Spleen (tissue), 11 donors: ENCODE data around the gene SSH2. TPM values are rescaled to one million over a fixed set of nuclear protein-coding genes. Genes with fewer than 3 reads are reported as not detected.

Experiments
- DNase-seq: peaks from one replicate; pipeline ENCODE4 v3.0.0-alpha.2; 2020
- H3K27ac ChIP-seq, 8 donors: fragments of 200-600 bp; sonication (generic) in 7 of 8; 1 replicate in 4 of 8; 2 replicates in 4 of 8; pipeline versions ENCODE4 v1.5.0 to v1.8.0; 2016 to 2021; ENCODE audit warnings: inconsistent platforms in 4 of 8, mild to moderate bottlenecking in 4 of 8, moderate library complexity in 1 of 8
- H3K27me3 ChIP-seq, 7 donors: fragments of 200-600 bp; sonication (generic) in 6 of 7; replicated peaks in 1 of 7; 1 replicate in 4 of 7; 2 replicates in 3 of 7; pipeline versions ENCODE4 v1.5.0 to v1.8.0; 2016 to 2021; ENCODE audit warnings: inconsistent platforms in 3 of 7, mild to moderate bottlenecking in 1 of 7
- H3K36me3 ChIP-seq, 6 donors: fragments of 200-600 bp; sonication (generic) in 5 of 6; 1 replicate in 4 of 6; 2 replicates in 2 of 6; pipeline versions ENCODE4 v1.5.0 to v1.8.0; 2016 to 2021; ENCODE audit warnings: inconsistent platforms in 2 of 6
- H3K4me1 ChIP-seq, 6 donors: fragments of 200-600 bp; sonication (generic) in 5 of 6; 1 replicate in 3 of 6; 2 replicates in 3 of 6; pipeline versions ENCODE4 v1.5.0 to v1.8.0; 2016 to 2021; ENCODE audit warnings: inconsistent platforms in 3 of 6
- H3K4me3 ChIP-seq, 8 donors: fragments of 200-600 bp; sonication (generic) in 7 of 8; 1 replicate in 4 of 8; 2 replicates in 4 of 8; pipeline versions ENCODE4 v1.5.0 to v1.8.0; 2016 to 2021; ENCODE audit warnings: inconsistent platforms in 4 of 8, mild to moderate bottlenecking in 4 of 8, moderate library complexity in 2 of 8
- H3K9me3 ChIP-seq, 8 donors: fragments of 200-600 bp; sonication (generic) in 7 of 8; 1 replicate in 4 of 8; 2 replicates in 4 of 8; pipeline versions ENCODE4 v1.5.0 to v1.8.0; 2016 to 2021; ENCODE audit warnings: inconsistent platforms in 4 of 8
- POLR2A ChIP-seq, 3 donors: fragments of 450-650 bp; IDR thresholded peaks; one replicate each; pipeline ENCODE4 v1.5.1; 2017; ENCODE audit warnings: antibody characterized with exemption in 3 of 3, mild to moderate bottlenecking in 1 of 3
- POLR2AphosphoS5 ChIP-seq, 3 donors: sonication (generic); formaldehyde crosslinking; IDR thresholded peaks; one replicate each; pipeline ENCODE4 v1.5.1; 2017; ENCODE audit warnings: antibody characterized with exemption in 3 of 3
- WGBS, 5 donors: extraction: QIAGEN DNeasy Blood & Tissue Kit in 3 of 5; methylation state at CpG; one replicate each; pipeline versions ENCODE4 v1.1.5 to v1.1.7; 2013 to 2018; 5-methylcytosine and 5-hydroxymethylcytosine counted together
- intact Hi-C: fragments of 100-400 bp; cut with DNase I; formaldehyde crosslinking; loops from one replicate; pipeline ENCODE4 v1.15.0; 2023; ENCODE audit warnings: low total_unique reads
- polyA plus RNA-seq, 3 donors: library from polyadenylated mRNA; stranded (reverse); fragments of 200-250 nt; gene quantifications; one replicate each; pipeline ENCODE4 v1.2.1, GENCODE V29; 2013
- total RNA-seq, 7 donors: library from RNA; depleted of rRNA in 3 of 7; stranded (reverse); fragments of >200 nt in 3 of 7; fragmentation: NEBNext Ultra II Directional in 4 of 7; extraction: Animal tissue kit (Norgen Biotek cat#: 25700) in 4 of 7; gene quantifications; one replicate each; pipeline versions ENCODE4 v1.1.0 to v1.2.1, GENCODE V29; 2016 to 2021
- TF ChIP-seq, protein P1 (sequence below), 11 experiments: fragments of 200-600 bp in 7 of 11; fragments of 450-650 bp in 4 of 11; sonication (generic) in 4 of 11; IDR thresholded peaks in 8 of 11; conservative IDR thresholded peaks in 3 of 11; 1 replicate in 7 of 11; 2 replicates in 4 of 11; pipeline versions ENCODE4 v1.4.0 to v1.8.0; 2016 to 2021; ENCODE audit warnings: antibody characterized with exemption in 11 of 11, inconsistent platforms in 4 of 11, mild to moderate bottlenecking in 1 of 11
- donor health status: healthy with polysubstance abuse.
- donor health status: DM: no; HTN: no; CAD: no; lungs with moderate emphysema.
- donor health status: DM: no; HTN: no; CAD: no.
- donor health status: Bipolar disorder and iron deficiency.
- donor health status: healthy.
- donor health status: DM: no; HTN: no; CAD: no.
- donor health status: DM: yes; HTN: yes; CAD: no.

Gene SSH2
- total and polyA plus RNA-seq, 10 donors = 15.9 to 182 (median 113) TPM

DNA sequence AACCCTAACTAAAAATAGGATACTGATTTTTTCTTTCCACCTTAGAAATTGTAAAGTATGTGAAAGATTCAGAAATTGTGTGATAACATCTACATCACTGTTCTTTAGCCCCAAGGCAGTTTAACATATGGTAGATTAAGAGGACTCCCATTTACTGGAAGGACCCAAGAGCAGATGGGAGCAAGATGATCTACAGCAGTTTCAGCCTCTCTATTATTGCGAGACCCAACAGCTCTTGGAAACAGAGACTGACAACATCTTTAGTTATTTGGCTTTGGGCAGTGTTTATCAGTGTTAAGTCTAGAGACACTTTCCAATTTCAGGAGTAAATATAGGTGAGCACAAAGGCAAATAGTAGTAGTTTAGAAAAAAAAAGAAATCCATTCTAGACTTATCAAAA, 182.4 kb downstream of the SSH2 start:
- Histone ChIP-seq H3K4me1 (peaks cover 5 to 100% (median 63%) of the 10 kb centered on the region in 6 donors), H3K27ac (peak overlapping the region in 2 of 8 donors; percentile 3 to 7), H3K9me3 (no peaks in the 10 kb centered on the region), H3K27me3 (no peaks in the 10 kb centered on the region), H3K4me3 (no peak overlapping the region), H3K36me3 (peaks cover 0 to 56% (median 6%) of the 10 kb centered on the region in 6 donors)
- WGBS, 5 donors = 93 to 100% (median 100%) methylated on average over 1 of the region's 1 CpG
- no peak for TF ChIP-seq POLR2A (IDR thresholded peaks at IDR 0.05)
- TF ChIP-seq POLR2AphosphoS5 (IDR thresholded peaks at IDR 0.05) = no peak
- TF ChIP-seq, protein P1, sequence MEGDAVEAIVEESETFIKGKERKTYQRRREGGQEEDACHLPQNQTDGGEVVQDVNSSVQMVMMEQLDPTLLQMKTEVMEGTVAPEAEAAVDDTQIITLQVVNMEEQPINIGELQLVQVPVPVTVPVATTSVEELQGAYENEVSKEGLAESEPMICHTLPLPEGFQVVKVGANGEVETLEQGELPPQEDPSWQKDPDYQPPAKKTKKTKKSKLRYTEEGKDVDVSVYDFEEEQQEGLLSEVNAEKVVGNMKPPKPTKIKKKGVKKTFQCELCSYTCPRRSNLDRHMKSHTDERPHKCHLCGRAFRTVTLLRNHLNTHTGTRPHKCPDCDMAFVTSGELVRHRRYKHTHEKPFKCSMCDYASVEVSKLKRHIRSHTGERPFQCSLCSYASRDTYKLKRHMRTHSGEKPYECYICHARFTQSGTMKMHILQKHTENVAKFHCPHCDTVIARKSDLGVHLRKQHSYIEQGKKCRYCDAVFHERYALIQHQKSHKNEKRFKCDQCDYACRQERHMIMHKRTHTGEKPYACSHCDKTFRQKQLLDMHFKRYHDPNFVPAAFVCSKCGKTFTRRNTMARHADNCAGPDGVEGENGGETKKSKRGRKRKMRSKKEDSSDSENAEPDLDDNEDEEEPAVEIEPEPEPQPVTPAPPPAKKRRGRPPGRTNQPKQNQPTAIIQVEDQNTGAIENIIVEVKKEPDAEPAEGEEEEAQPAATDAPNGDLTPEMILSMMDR (IDR thresholded peaks at IDR 0.05 in 8 of 11, conservative IDR thresholded peaks at IDR 0.05 in 3 of 11) = no peak
- intact Hi-C loops = no loop called here
- DNase-seq = no peak

DNA sequence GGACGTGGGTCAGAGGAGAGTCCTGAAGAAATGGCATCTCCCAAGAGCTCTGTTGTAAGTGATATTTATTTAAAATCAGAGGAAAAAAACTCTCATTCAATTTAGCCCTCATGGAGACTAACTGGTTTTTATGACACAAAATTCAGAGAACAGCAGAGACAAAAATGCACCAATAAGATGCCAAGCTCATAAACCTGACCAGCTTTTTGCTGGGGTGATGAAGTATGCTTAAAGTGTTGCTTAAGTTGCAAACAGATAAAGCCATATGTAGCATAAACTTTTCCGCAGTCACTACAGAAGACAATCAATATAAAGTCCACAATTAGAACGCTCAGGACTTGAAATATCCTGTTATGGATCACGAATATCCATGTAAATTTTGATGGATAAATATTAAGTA, 183.4 kb downstream of the SSH2 start:
- H3K4me3 ChIP-seq = no peak overlapping the region
- DNase-seq = no peak
- no peaks in the 10 kb centered on the region for H3K27me3 ChIP-seq
- peaks cover 9 to 100% (median 65%) of the 10 kb centered on the region in 6 donors for H3K4me1 ChIP-seq
- intact Hi-C loops = no loop called here
- WGBS, 5 donors = 91 to 98% (median 94%) methylated on average over 4 of the region's 4 CpGs
- no peak overlapping the region for H3K27ac ChIP-seq
- peaks cover 0 to 46% (median 6%) of the 10 kb centered on the region in 6 donors for H3K36me3 ChIP-seq
- H3K9me3 ChIP-seq = no peaks in the 10 kb centered on the region
- no peak for TF ChIP-seq POLR2AphosphoS5 (IDR thresholded peaks at IDR 0.05)
- TF ChIP-seq, protein P1 (IDR thresholded peaks at IDR 0.05 in 8 of 11, conservative IDR thresholded peaks at IDR 0.05 in 3 of 11) = no peak
- no peak for TF ChIP-seq POLR2A (IDR thresholded peaks at IDR 0.05)

DNA sequence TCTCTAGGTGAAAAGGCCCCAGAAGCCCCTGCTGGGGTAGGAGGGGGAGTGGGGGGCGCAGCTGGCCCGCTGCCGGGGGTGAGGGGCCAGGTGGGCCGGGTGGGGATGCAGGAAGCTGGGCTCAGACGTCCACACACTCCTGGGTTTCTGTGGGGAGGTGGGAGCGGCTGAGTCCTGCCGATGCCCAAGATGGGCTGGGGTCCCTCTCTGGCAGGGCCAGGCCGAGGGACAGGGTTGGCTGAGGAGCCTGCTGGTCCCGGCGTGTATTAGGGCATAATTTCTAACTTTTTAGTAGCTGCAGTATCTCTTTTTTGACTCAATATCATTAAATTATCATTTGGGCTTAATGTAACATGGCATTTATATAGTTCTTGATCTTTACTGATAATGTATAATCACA, 185.9 kb downstream of the SSH2 start:
- intact Hi-C loops = no loop called here
- Histone ChIP-seq H3K36me3 (peaks cover 0 to 23% (median 0%) of the 10 kb centered on the region in 6 donors), H3K27me3 (no peaks in the 10 kb centered on the region), H3K4me3 (no peak overlapping the region), H3K9me3 (no peaks in the 10 kb centered on the region), H3K27ac (peak overlapping the region in 4 of 8 donors; percentile 19 to 87 (median 33)), H3K4me1 (peaks cover 15 to 100% (median 72%) of the 10 kb centered on the region in 6 donors)
- 85 to 91% (median 90%) methylated on average over 9 to 10 of the region's 10 CpGs for WGBS, 5 donors
- TF ChIP-seq, protein P1 (IDR thresholded peaks at IDR 0.05 in 8 of 11, conservative IDR thresholded peaks at IDR 0.05 in 3 of 11) = no peak
- TF ChIP-seq POLR2AphosphoS5 (IDR thresholded peaks at IDR 0.05) = peak in 1 of 3 donors; percentile 72
- no peak for DNase-seq

DNA sequence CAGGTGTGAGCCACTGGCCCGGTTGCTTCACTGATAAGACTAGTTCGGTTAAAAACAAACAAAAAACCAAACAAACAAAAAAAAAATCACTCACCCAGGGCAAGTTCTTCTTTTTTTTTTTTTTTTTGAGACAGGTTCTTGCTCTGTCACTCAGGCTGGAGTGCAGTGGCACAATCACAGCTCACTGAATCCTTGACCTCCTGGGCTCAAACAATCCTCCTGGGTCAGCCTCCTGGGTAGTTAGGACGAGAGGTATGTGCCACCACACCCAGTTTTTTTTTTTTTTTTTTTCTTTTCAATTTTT, 187.9 kb downstream of the SSH2 start:
- no peaks in the 10 kb centered on the region for H3K9me3 ChIP-seq
- peaks cover 15 to 94% (median 64%) of the 10 kb centered on the region in 6 donors for H3K4me1 ChIP-seq
- TF ChIP-seq POLR2AphosphoS5 (IDR thresholded peaks at IDR 0.05) = no peak
- intact Hi-C loops = no loop called here
- peak overlapping the region in 1 of 8 donors; percentile 39 for H3K4me3 ChIP-seq
- no peak for DNase-seq
- peaks cover 0 to 30% (median 0%) of the 10 kb centered on the region in 6 donors for H3K36me3 ChIP-seq
- WGBS, 5 donors = 50 to 69% (median 55%) methylated on average over 3 of the region's 3 CpGs
- peak overlapping the region in 7 of 8 donors; percentile 52 to 87 (median 64) for H3K27ac ChIP-seq
- no peaks in the 10 kb centered on the region for H3K27me3 ChIP-seq

DNA sequence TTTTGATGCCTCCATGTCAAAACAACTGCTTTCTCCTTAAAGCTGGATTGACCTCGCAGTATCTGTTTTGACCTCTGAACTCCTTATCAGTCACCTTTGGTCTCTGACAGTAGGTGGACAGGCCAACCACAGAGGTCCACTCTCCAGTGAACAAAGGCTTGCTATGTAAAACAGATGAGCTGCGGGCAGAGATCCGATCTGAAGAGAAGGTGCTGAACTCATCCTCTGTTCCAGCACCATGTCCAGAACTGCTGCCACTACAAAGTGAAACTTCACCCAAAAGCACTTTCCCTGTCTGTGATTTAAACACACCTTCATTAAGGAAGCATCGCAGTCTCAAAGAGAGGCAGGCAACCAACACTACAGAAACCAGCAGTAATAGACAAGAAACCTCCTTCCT, 190.0 kb downstream of the SSH2 start:
- Histone ChIP-seq H3K36me3 (peaks cover 0 to 37% (median 4%) of the 10 kb centered on the region in 6 donors), H3K4me1 (peaks cover 15 to 86% (median 50%) of the 10 kb centered on the region in 6 donors), H3K27me3 (no peaks in the 10 kb centered on the region), H3K9me3 (no peaks in the 10 kb centered on the region), H3K27ac (peak overlapping the region in 5 of 8 donors; percentile 18 to 87 (median 75)), H3K4me3 (no peak overlapping the region)
- intact Hi-C loops = no loop called here
- 63 to 85% (median 74%) methylated on average over 4 of the region's 4 CpGs for WGBS, 5 donors
- DNase-seq = no peak
- TF ChIP-seq POLR2A (IDR thresholded peaks at IDR 0.05) (no peak), POLR2AphosphoS5 (IDR thresholded peaks at IDR 0.05) (peak in 1 of 3 donors; percentile 36)
- TF ChIP-seq, protein P1 (IDR thresholded peaks at IDR 0.05 in 8 of 11, conservative IDR thresholded peaks at IDR 0.05 in 3 of 11) = no peak
